OCI-LY3 (cell line): ENCODE data around the gene MBOAT7.
"Not testable (repeated sequence)": the region's sequence is repeated elsewhere in the genome, so short reads cannot be mapped to it uniquely, and the experiment has no call there.

Experiments
- CTCF ChIP-seq: fragments of 200-600, 300-600 bp; sonication (generic); IDR thresholded peaks from 2 replicates; pipeline ENCODE4 v1.5.1; 2014; ENCODE audit warnings: antibody characterized with exemption, low read length, low read depth
- EZH2phosphoT487 ChIP-seq: fragments of 200-600 bp; shearing (Covaris generic); IDR thresholded peaks from 2 replicates; pipeline ENCODE4 v1.6.1; 2018; ENCODE audit warnings: antibody characterized with exemption, mixed run types, low read depth

GRCh38 chr19:54224619-54225018 is 35.2 kb upstream of the MBOAT7 start:
- TF ChIP-seq CTCF, EZH2phosphoT487: not testable (repeated sequence)
